ENCODE data around the gene ENTPD2.

ENTPD2 gene

DNA sequence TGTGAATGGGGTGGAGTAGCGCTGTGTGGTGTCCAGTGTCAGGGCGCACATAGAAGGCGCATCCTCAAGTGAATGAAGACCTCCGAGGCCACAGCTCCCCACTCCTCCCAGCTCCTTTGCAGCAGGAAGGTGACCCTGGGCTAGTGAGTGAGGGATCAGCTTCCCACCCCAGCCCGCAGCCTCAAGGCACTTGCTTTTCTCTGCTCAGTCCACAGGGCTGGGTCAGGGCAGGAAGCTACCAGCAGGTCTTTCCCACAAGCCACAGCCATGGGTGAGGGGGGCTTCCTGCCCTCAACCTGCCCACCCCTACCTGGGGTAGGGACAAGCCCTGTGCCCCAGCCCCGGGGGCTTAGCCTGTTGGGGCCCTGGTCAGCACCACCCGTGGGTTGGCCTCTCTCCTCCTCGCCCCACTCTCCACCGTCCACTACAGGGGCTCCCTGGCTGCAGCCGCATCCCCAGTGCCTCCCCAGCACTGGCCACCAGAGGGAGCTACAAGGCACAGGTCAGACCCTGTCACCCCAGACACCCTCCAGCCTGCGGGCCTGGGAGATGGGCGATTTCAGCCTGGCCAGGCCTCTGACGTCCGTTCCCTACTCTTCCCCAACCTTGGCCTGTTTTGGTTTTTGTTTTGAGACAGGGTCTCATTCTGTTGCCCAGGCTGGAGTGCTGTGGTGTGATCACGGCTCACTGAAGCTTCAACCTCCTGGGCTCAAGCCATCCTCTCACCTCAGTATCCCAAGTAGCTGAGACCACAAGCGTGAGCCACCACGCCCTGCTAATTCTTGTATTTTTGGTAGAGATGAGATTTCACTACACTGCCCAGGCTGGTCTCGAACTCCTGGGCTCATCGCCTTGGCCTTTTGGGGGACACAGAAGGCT lies 24.6 kb downstream of the ENTPD2 start:
- Histone ChIP-seq H3K9ac (ENCODE audit: low read depth, low read length) (no peak overlapping the region), H3K36me3 (ENCODE audit: insufficient read depth, low read depth, low read length) (no peaks in the 10 kb centered on the region), H3K27ac (ENCODE audit: low read length) (no peak overlapping the region), H3K4me3 (ENCODE audit: low read length) (peak overlapping the region; percentile 62; the same call in 1 of the 2 replicates), H3K4me1 (ENCODE audit: insufficient read depth, low read length) (no peaks in the 10 kb centered on the region), H3K9me3 (ENCODE audit: insufficient read depth, low read depth, low read length) (no peaks in the 10 kb centered on the region), H3K27me3 (ENCODE audit: insufficient read depth, low read length) (peaks cover 25% of the 10 kb centered on the region)

DNA sequence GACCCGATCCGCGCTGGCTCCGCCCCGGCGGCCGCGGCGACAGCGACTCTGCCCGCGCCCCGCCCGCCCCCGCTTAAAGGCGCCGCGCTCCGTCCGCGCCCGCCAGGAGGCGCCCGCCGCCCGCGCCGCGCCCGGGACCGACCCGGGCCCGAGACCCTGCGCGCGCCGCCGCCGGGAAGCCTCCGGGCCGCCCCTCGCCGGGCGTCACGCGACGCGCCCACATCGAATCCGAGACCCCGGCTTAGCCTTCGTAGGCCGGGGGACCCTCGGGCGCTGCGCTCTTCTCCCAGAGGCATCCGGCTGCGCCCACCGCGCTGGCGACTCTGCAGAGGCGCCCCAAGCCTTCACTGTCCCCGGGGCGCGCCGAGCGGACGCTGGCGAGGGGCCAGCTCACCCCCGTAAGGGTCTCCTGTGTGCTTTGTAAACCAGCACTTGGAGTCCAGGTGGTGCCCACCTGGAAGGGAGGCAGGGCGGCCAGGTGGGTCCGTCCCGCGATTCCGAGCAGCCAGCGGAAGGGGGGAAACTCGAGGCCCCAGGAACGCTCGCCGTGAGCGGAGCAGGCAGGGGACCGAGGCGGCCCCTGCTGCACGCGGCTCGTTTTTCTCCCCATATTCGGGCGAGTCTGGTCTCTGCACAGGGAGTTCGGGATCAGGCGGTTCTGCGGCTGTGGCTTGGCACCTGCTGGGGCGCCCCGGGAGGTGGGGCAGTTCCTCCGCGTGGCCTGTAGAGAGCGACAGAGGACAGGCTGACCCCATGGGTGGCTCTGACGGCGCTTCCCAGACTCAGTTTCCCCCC lies 25.4 kb downstream of the ENTPD2 start:
- Histone ChIP-seq H3K36me3 (ENCODE audit: insufficient read depth, low read depth, low read length) (no peaks in the 10 kb centered on the region), H3K9me3 (ENCODE audit: insufficient read depth, low read depth, low read length) (no peaks in the 10 kb centered on the region), H3K4me1 (ENCODE audit: insufficient read depth, low read length) (no peaks in the 10 kb centered on the region), H3K27ac (ENCODE audit: low read length) (no peak overlapping the region), H3K4me3 (ENCODE audit: low read length) (peak overlapping the region; percentile 62), H3K9ac (ENCODE audit: low read depth, low read length) (no peak overlapping the region), H3K27me3 (ENCODE audit: insufficient read depth, low read length) (peaks cover 25% of the 10 kb centered on the region)

DNA sequence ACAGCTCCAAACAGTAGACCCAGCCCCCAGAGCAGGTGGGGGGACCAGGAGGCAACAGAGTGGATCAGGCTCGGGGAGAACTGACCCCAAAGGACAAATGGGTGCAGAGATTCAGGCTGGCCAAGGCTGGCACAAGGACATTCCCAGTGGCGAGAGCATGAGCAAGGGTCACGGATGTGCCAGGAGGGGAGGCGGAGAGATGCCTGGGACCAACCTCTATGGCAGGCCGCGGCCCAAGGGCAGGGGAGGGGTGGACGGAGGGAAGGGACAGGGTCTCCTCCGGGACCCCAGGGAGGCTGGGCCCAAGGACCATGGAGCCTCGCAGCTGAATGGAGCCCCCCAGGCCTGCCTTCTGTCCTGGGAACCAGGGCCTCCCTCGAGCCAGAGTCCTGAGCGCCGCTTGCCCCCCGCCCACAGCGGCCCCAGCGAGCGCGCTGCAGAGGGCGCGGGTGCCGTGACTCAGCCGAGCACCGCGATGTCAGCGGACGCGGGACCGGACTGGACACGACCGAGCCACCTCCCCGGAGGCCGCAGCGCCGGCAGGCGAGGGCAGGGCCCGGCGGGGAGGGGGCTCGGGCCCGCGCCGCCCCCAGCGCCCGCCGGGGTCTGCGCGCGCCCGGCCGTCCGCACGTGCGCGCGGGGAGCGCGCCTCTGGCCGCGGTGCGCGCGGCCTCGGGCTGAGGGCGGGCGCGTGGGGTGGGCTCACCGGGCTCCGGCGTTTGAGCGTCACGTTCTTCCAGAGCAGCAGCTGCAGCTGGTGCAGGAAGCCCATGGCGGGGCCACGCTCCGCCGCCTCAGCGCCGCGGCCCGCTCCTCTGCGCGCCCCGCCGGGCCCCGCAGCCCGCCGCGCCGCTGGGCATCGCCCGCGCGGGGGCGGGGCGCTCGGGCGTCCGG lies 26.2 kb downstream of the ENTPD2 start, which contains the start of gene ABCA2:
ABCA2 (minus strand) TSS at position 869 of the 894 bp plus-strand sequence; CDS start at position 772, 97 bp downstream.
- H3K4me3 ChIP-seq (ENCODE audit: low read length): peak within 1 kb of the TSS; percentile 62
- H3K27ac ChIP-seq (ENCODE audit: low read length): no peak within 1 kb of the TSS
- H3K36me3 ChIP-seq (ENCODE audit: insufficient read depth, low read depth, low read length): no peaks in the 10 kb centered on the region
- H3K9me3 ChIP-seq (ENCODE audit: insufficient read depth, low read depth, low read length): no peaks in the 10 kb centered on the region
- H3K27me3 ChIP-seq (ENCODE audit: insufficient read depth, low read length): peaks cover 25% of the 10 kb centered on the region
- no peaks in the 10 kb centered on the region for H3K4me1 ChIP-seq (ENCODE audit: insufficient read depth, low read length)
- no peak within 1 kb of the TSS for H3K9ac ChIP-seq (ENCODE audit: low read depth, low read length)

DNA sequence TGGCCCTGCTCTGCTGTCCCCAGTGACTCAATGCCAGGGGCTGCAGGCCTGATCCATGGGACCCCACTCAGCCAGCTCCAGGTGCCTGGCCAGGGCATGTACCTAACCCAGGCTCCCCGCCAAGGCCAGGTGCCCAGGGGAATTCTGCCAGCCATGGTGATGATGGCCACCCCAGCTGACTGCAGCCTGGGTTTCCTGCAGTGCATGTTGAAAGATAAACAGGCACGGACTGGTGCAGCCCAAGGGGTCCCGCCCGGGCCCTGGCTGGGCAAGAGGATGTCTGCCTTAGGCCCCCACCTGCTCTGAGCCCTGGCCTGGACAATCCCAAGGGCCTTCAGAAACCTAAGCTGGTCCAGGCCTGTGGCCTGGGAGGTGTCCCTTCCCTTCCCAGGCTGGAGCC lies 27.0 kb downstream of the ENTPD2 start:
- no peak overlapping the region for H3K27ac ChIP-seq (ENCODE audit: low read length)
- H3K4me3 ChIP-seq (ENCODE audit: low read length): no peak overlapping the region; the same call in 1 of the 2 replicates
- no peaks in the 10 kb centered on the region for H3K9me3 ChIP-seq (ENCODE audit: insufficient read depth, low read depth, low read length)
- peaks cover 25% of the 10 kb centered on the region for H3K27me3 ChIP-seq (ENCODE audit: insufficient read depth, low read length)
- H3K4me1 ChIP-seq (ENCODE audit: insufficient read depth, low read length): no peaks in the 10 kb centered on the region
- no peak overlapping the region for H3K9ac ChIP-seq (ENCODE audit: low read depth, low read length)
- H3K36me3 ChIP-seq (ENCODE audit: insufficient read depth, low read depth, low read length): no peaks in the 10 kb centered on the region

DNA sequence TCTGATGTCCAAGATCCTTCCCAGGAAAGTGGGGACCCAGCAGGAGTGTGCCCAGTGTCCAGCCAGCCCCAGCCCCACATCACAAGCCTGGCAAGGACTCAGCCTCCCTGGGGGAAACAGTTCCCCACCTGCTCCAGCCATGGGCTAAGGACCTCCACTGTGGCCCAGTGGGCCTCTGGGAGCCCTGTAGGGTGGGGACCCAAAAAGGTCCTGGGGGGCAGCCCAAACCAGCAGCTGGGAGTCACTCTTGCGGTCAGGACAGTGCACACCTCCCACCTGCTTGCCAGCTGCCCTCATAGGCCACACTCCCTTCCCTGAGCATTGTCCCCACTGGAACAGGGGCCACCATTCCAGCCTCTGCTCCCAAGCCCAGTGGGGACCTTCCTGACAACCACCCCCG lies 27.5 kb downstream of the ENTPD2 start:
- H3K36me3 ChIP-seq (ENCODE audit: insufficient read depth, low read depth, low read length): no peaks in the 10 kb centered on the region
- H3K4me1 ChIP-seq (ENCODE audit: insufficient read depth, low read length): no peaks in the 10 kb centered on the region
- H3K4me3 ChIP-seq (ENCODE audit: low read length): no peak overlapping the region
- no peak overlapping the region for H3K9ac ChIP-seq (ENCODE audit: low read depth, low read length)
- H3K27ac ChIP-seq (ENCODE audit: low read length): no peak overlapping the region
- no peaks in the 10 kb centered on the region for H3K9me3 ChIP-seq (ENCODE audit: insufficient read depth, low read depth, low read length)
- peaks cover 25% of the 10 kb centered on the region for H3K27me3 ChIP-seq (ENCODE audit: insufficient read depth, low read length)

DNA sequence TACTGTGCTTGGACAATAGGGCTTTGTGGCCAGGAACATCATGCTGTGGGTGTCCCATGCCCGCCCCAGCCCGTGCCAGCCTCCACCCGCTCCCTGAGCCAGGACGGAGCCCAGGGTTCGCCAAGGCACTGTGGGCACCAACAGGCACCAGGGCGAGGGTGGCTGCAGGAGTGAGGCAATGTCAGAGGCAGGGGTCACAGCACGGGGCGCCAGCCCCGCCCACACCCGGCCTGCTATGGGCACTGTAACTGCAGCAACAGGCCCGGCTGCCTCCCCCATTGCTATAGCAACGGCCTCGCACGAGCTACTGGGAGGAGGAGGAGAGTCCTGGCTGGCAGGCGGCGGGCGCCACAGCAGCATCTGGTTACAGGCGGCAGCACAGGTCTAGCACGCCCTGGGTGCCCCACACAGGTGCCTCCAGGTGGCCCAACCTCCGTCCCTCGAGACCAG lies 28.3 kb downstream of the ENTPD2 start:
- Histone ChIP-seq H3K4me1 (ENCODE audit: insufficient read depth, low read length) (no peaks in the 10 kb centered on the region), H3K27ac (ENCODE audit: low read length) (no peak overlapping the region), H3K9me3 (ENCODE audit: insufficient read depth, low read depth, low read length) (no peaks in the 10 kb centered on the region), H3K36me3 (ENCODE audit: insufficient read depth, low read depth, low read length) (no peaks in the 10 kb centered on the region), H3K9ac (ENCODE audit: low read depth, low read length) (no peak overlapping the region), H3K27me3 (ENCODE audit: insufficient read depth, low read length) (peaks cover 25% of the 10 kb centered on the region), H3K4me3 (ENCODE audit: low read length) (no peak overlapping the region)

DNA sequence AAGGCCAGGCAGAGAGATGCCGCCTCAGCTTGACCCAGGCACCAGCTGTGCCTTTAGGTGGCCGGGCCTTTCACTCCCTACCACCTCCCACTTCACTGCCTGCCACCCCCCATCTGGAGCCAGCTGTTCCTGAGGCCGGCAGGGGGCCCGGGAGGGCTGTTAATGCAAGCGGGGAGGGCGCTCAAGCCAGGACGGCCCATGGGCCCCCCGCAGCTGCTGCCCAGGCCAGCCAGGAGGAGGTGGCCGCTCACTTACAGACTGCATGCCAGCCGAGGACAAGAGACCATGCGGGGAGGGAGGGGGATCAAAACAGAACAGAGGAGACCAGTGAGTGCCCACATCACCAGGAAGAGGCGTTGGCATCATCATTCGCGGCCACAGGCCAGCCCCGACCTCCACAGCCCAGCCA lies 30.3 kb downstream of the ENTPD2 start:
- Histone ChIP-seq H3K4me1 (ENCODE audit: insufficient read depth, low read length) (no peaks in the 10 kb centered on the region), H3K9ac (ENCODE audit: low read depth, low read length) (no peak overlapping the region), H3K27me3 (ENCODE audit: insufficient read depth, low read length) (peaks cover 17% of the 10 kb centered on the region), H3K36me3 (ENCODE audit: insufficient read depth, low read depth, low read length) (no peaks in the 10 kb centered on the region), H3K4me3 (ENCODE audit: low read length) (no peak overlapping the region), H3K27ac (ENCODE audit: low read length) (no peak overlapping the region), H3K9me3 (ENCODE audit: insufficient read depth, low read depth, low read length) (no peaks in the 10 kb centered on the region)

DNA sequence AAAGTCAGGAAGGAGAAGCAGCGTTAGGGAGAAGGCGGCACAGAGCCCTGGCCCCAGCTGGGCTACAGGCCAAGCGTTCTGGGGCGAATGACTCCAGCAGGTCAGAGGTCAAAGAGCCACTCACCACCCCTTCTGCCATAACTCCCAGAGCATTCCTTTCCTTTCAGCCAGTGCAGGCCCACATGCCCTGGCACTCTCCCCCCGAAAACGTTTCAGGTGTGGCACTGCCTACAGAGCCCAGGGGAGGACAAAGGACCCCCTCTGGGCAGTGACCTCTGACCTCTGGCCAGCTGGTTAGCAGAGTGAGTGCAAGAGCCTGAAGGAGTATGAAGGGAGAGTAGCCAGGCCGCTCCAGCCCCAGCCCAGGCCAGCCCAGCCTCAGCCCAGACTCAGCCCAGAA lies 30.7 kb downstream of the ENTPD2 start:
- Histone ChIP-seq H3K9me3 (ENCODE audit: insufficient read depth, low read depth, low read length) (no peaks in the 10 kb centered on the region), H3K27me3 (ENCODE audit: insufficient read depth, low read length) (peaks cover 14% of the 10 kb centered on the region), H3K36me3 (ENCODE audit: insufficient read depth, low read depth, low read length) (no peaks in the 10 kb centered on the region), H3K4me1 (ENCODE audit: insufficient read depth, low read length) (no peaks in the 10 kb centered on the region), H3K4me3 (ENCODE audit: low read length) (no peak overlapping the region), H3K9ac (ENCODE audit: low read depth, low read length) (no peak overlapping the region), H3K27ac (ENCODE audit: low read length) (no peak overlapping the region)

DNA sequence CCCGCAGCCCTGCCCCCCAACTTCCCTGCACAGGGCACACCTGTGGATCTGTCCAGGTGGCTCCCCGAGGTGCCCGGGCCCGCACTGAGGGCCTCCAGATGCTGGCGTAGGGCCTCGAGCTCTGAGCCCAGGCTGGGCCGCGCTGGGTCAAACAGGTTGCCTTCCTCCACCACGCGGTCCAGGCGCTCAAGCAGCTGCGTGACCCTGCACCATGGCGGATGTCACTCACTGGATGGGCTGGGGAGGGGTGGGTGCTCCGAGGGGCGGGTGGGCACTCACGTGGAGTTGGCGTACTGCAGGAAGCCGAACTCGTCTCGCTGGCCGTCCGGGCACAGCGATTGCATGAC lies 31.2 kb downstream of the ENTPD2 start:
- no peaks in the 10 kb centered on the region for H3K36me3 ChIP-seq (ENCODE audit: insufficient read depth, low read depth, low read length)
- peaks cover 14% of the 10 kb centered on the region for H3K27me3 ChIP-seq (ENCODE audit: insufficient read depth, low read length)
- no peak overlapping the region for H3K27ac ChIP-seq (ENCODE audit: low read length)
- no peaks in the 10 kb centered on the region for H3K9me3 ChIP-seq (ENCODE audit: insufficient read depth, low read depth, low read length)
- no peaks in the 10 kb centered on the region for H3K4me1 ChIP-seq (ENCODE audit: insufficient read depth, low read length)
- no peak overlapping the region for H3K9ac ChIP-seq (ENCODE audit: low read depth, low read length)
- no peak overlapping the region for H3K4me3 ChIP-seq (ENCODE audit: low read length)

DNA sequence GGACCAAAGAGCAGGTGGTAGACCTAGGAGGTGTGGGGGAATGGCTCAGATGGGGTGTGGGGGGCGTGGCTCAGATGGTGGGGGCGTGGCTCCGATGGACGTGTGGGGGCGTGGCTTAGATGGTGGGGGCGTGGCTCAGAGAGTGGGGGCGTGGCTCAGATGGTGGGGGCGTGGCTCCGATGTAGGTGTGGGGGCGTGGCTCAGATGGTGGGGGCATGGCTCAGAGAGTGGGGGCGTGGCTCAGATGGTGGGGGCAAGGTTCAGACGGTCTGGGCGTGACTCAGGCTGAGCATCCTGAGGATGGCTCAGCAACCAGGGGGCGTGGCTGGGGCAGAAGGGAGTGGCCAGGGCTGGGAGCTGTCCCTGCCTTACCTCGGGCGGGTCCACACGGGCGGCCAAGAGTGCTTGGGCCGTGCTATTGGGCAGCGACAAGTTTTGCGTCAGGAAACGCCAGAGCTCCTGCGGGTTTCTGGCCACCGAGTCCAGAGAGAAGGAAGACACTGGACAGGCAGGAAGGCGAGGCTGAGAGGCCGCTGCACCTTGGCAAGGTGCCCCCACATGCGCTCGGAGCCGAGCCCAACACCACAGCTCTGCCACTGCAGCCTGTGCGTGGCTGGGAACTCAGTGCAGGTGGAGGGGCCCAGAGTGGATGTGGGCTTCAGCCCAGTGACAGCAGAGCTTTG lies 31.7 kb downstream of the ENTPD2 start:
- no peaks in the 10 kb centered on the region for H3K4me1 ChIP-seq (ENCODE audit: insufficient read depth, low read length)
- no peak overlapping the region for H3K4me3 ChIP-seq (ENCODE audit: low read length)
- no peak overlapping the region for H3K9ac ChIP-seq (ENCODE audit: low read depth, low read length)
- peaks cover 8% of the 10 kb centered on the region for H3K27me3 ChIP-seq (ENCODE audit: insufficient read depth, low read length)
- H3K9me3 ChIP-seq (ENCODE audit: insufficient read depth, low read depth, low read length): no peaks in the 10 kb centered on the region
- no peaks in the 10 kb centered on the region for H3K36me3 ChIP-seq (ENCODE audit: insufficient read depth, low read depth, low read length)
- no peak overlapping the region for H3K27ac ChIP-seq (ENCODE audit: low read length)

DNA sequence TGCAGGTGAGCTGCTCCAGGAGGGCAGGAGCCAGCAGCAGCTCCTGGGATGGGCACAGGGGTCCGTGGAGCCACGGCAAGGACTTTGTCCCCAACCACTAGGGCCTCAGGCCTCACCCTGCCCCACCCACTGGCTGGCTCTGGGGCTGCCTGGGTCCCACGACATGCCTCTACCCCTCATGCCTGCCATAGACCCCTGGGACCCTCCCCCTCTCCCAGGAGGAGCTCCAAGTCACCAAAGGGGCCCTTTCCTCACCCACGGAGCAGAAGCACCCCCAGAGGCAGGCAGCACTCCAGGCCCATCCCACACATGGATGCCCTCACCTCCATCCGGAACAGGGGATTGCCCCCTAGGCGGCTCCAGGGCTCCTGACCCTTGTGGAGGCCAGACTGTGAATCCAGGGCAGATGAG lies 32.3 kb downstream of the ENTPD2 start:
- H3K36me3 ChIP-seq (ENCODE audit: insufficient read depth, low read depth, low read length): no peaks in the 10 kb centered on the region
- H3K27ac ChIP-seq (ENCODE audit: low read length): no peak overlapping the region
- H3K4me3 ChIP-seq (ENCODE audit: low read length): no peak overlapping the region
- peaks cover 3% of the 10 kb centered on the region for H3K27me3 ChIP-seq (ENCODE audit: insufficient read depth, low read length)
- H3K9me3 ChIP-seq (ENCODE audit: insufficient read depth, low read depth, low read length): no peaks in the 10 kb centered on the region
- no peak overlapping the region for H3K9ac ChIP-seq (ENCODE audit: low read depth, low read length)
- no peaks in the 10 kb centered on the region for H3K4me1 ChIP-seq (ENCODE audit: insufficient read depth, low read length)
